ENCODE data around the gene RPS14. TPM values are rescaled to one million over a fixed set of nuclear protein-coding genes. Genes with fewer than 3 reads are reported as not detected.

The RPS14 gene
- total and polyA plus RNA-seq, 10 of the 15 experiments (the other 5 are each of a cell fraction or from before 2014, with no cell fraction given) = 2,295 to 4,047 (median 2,787) TPM

- TF ChIP-seq YY1 (IDR thresholded peaks at IDR 0.05; ENCODE audit: low read depth, low read length) (peak; percentile 16; the same call in 1 of the 2 replicates), MEF2B (IDR thresholded peaks at IDR 0.05; ENCODE audit: partially characterized antibody, poor library complexity, severe bottlenecking) (peak; percentile 14), MXI1 (IDR thresholded peaks at IDR 0.05; ENCODE audit: low read depth, low read length) (no peak), GABPA (IDR thresholded peaks at IDR 0.05; ENCODE audit: low read depth) (no peak), PML (IDR thresholded peaks at IDR 0.05; ENCODE audit: low read length) (no peak), ZBED1 (IDR thresholded peaks at IDR 0.05; ENCODE audit: borderline replicate concordance) (peak; percentile 68; the same call in 1 of the 2 replicates), HDAC6 (IDR thresholded peaks at IDR 0.05; ENCODE audit: unreplicated experiment) (no peak), BCL3 (IDR thresholded peaks at IDR 0.05; ENCODE audit: borderline replicate concordance, insufficient read depth, low read depth, low read length, poor library complexity, severe bottlenecking) (peak; percentile 83), KLF5 (IDR thresholded peaks at IDR 0.05; ENCODE audit: partially characterized antibody) (no peak), MTA2 (IDR thresholded peaks at IDR 0.05; ENCODE audit: low read depth) (no peak), ZNF592 (IDR thresholded peaks at IDR 0.05) (no peak), MLLT1 (IDR thresholded peaks at IDR 0.05) (no peak), LARP7 (IDR thresholded peaks at IDR 0.05) (peak; percentile 29; the same call in 1 of the 2 replicates), IRF4 (IDR thresholded peaks at IDR 0.05; ENCODE audit: low read depth, low read length) (0 out of 2 replicates have a peak, but pooled peaks have one; percentile 27), ZSCAN29 (IDR thresholded peaks at IDR 0.05) (no peak), ZNF622 (IDR thresholded peaks at IDR 0.05) (no peak), STAT1 (conservative IDR thresholded peaks at IDR 0.05) (no peak), TCF12 (IDR thresholded peaks at IDR 0.05; ENCODE audit: low read depth, low read length) (peak; percentile 87), BRCA1 (IDR thresholded peaks at IDR 0.05; ENCODE audit: low read depth, low read length) (no peak), SIN3A (IDR thresholded peaks at IDR 0.05; ENCODE audit: low read depth, low read length) (no peak), TARDBP (IDR thresholded peaks at IDR 0.05; ENCODE audit: borderline replicate concordance) (peak; percentile 47; the same call in 1 of the 2 replicates), YBX1 (IDR thresholded peaks at IDR 0.05) (no peak)
- TF ChIP-seq, protein P1, sequence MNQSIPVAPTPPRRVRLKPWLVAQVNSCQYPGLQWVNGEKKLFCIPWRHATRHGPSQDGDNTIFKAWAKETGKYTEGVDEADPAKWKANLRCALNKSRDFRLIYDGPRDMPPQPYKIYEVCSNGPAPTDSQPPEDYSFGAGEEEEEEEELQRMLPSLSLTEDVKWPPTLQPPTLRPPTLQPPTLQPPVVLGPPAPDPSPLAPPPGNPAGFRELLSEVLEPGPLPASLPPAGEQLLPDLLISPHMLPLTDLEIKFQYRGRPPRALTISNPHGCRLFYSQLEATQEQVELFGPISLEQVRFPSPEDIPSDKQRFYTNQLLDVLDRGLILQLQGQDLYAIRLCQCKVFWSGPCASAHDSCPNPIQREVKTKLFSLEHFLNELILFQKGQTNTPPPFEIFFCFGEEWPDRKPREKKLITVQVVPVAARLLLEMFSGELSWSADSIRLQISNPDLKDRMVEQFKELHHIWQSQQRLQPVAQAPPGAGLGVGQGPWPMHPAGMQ (IDR thresholded peaks at IDR 0.05; ENCODE audit: borderline replicate concordance) = no peak
Measured at GRCh38 chr5:150398722-150399523, 50.6 kb downstream of the RPS14 start (continued).

Measured in GM12878 (cell line).